HepG2 (cell line): Measurements from ENCODE around the gene NDC80. TPM values are rescaled to one million over a fixed set of nuclear protein-coding genes. Genes with fewer than 3 reads are reported as not detected.

Source experiments
- FOXJ3 ChIP-seq: sonication (generic); formaldehyde crosslinking; IDR thresholded peaks from 2 replicates; pipeline ENCODE4 v1.4.0; 2020; ENCODE audit warnings: missing genetic modification reagents, mild to moderate bottlenecking, borderline replicate concordance
- HOXD1 ChIP-seq: sonication (generic); formaldehyde crosslinking; IDR thresholded peaks from 2 replicates; pipeline ENCODE4 v1.5.0; 2020; ENCODE audit warnings: missing genetic modification reagents
- IKZF1 ChIP-seq: fragments of 450-650 bp; IDR thresholded peaks from 2 replicates; pipeline ENCODE4 v1.7.1; 2016
- ISL2 ChIP-seq: sonication (generic); formaldehyde crosslinking; IDR thresholded peaks from 2 replicates; pipeline ENCODE4 v1.5.0; 2020; ENCODE audit warnings: missing genetic modification reagents
- NCOA2 ChIP-seq: sonication (generic); formaldehyde crosslinking; IDR thresholded peaks from 2 replicates; pipeline ENCODE4 v1.8.0; 2022; ENCODE audit warnings: inconsistent platforms
- NFATC3 ChIP-seq: sonication (generic); formaldehyde crosslinking; IDR thresholded peaks from 2 replicates; pipeline ENCODE4 v1.5.1; 2020; ENCODE audit warnings: mild to moderate bottlenecking, missing genetic modification reagents
- NFE2L2 ChIP-seq: fragments of 150-350 bp; IDR thresholded peaks from 2 replicates; pipeline ENCODE4 v1.6.1; 2014; ENCODE audit warnings: low read length
- POLR2AphosphoS5 ChIP-seq: IDR thresholded peaks from 2 replicates; pipeline ENCODE4 v1.6.1; 2012; ENCODE audit warnings: low read depth, low read length
- RARG ChIP-seq: sonication (generic); formaldehyde crosslinking; IDR thresholded peaks from 2 replicates; pipeline ENCODE4 v1.4.0; 2020; ENCODE audit warnings: low read depth, mild to moderate bottlenecking, missing genetic modification reagents
- SALL2 ChIP-seq: sonication (generic); formaldehyde crosslinking; IDR thresholded peaks from 2 replicates; pipeline ENCODE4 v1.8.1; 2023; ENCODE audit warnings: mild to moderate bottlenecking, missing genetic modification reagents, inconsistent platforms
- SRF ChIP-seq: IDR thresholded peaks from 2 replicates; pipeline ENCODE4 v1.6.1; 2011; ENCODE audit warnings: mild to moderate bottlenecking, low read depth, low read length, moderate library complexity
- SRSF4 ChIP-seq: fragments of 200-400 bp; formaldehyde crosslinking; IDR thresholded peaks from one replicate; pipeline ENCODE4 v1.6.1; 2018; ENCODE audit warnings: mild to moderate bottlenecking, low read depth, low read length, moderate library complexity; ENCODE audit not compliant: poor library complexity, severe bottlenecking
- STAG1 ChIP-seq: sonication (generic); formaldehyde crosslinking; IDR thresholded peaks from 2 replicates; pipeline ENCODE4 v1.4.0; 2020; ENCODE audit warnings: missing genetic modification reagents
- STAT5B ChIP-seq: sonication (generic); formaldehyde crosslinking; IDR thresholded peaks from 2 replicates; pipeline ENCODE4 v1.4.0; 2020; ENCODE audit warnings: missing genetic modification reagents
- TARDBP ChIP-seq: sonication (generic); formaldehyde crosslinking; IDR thresholded peaks from 2 replicates; pipeline ENCODE4 v1.8.0; 2022; ENCODE audit warnings: mild to moderate bottlenecking, missing genetic modification reagents
- ZNF781 ChIP-seq: sonication (generic); formaldehyde crosslinking; IDR thresholded peaks from 2 replicates; pipeline ENCODE4 v1.5.1; 2020; ENCODE audit warnings: borderline replicate concordance, mild to moderate bottlenecking, missing genetic modification reagents; ENCODE audit errors: not compliant biosample characterization
- ZNF790 ChIP-seq: sonication (generic); formaldehyde crosslinking; IDR thresholded peaks from 2 replicates; pipeline ENCODE4 v1.8.0; 2022; ENCODE audit warnings: missing genetic modification reagents, mild to moderate bottlenecking, borderline replicate concordance
- ZSCAN22 ChIP-seq: sonication (generic); formaldehyde crosslinking; IDR thresholded peaks from 2 replicates; pipeline ENCODE4 v1.4.0; 2020; ENCODE audit warnings: mild to moderate bottlenecking, missing genetic modification reagents
- polyA plus RNA-seq, 8 experiments: library from polyadenylated mRNA; depleted of rRNA in 3 of 8; stranded (reverse) in 7 of 8; unstranded in 1 of 8; fragments of >200 nt; fragmentation: Illumina TruSeq in 4 of 8; extraction: Trizol in 4 of 8; gene quantifications; 2 replicates each; pipeline versions ENCODE4 v1.2.1 to v1.2.3, GENCODE V29; 2011 to 2016; ENCODE audit warnings: low read depth in 4 of 8, missing spikeins in 1 of 8, mixed read lengths in 1 of 8; ENCODE audit not compliant: insufficient read depth in 1 of 8
- total RNA-seq, 5 experiments: library from RNA; depleted of rRNA; stranded (reverse); fragments of >200 nt; fragmentation: Illumina TruSeq; extraction: Trizol; gene quantifications; 2 replicates each; pipeline ENCODE4 v1.2.3, GENCODE V29; 2016; ENCODE audit warnings: low read depth in 1 of 5
- TF ChIP-seq, protein P1 (sequence below): sonication (generic); formaldehyde crosslinking; IDR thresholded peaks from 2 replicates; pipeline ENCODE4 v1.8.1; 2023; ENCODE audit warnings: mild to moderate bottlenecking, moderate library complexity, missing genetic modification reagents
- TF ChIP-seq, protein P2 (sequence below): sonication (generic); formaldehyde crosslinking; IDR thresholded peaks from 2 replicates; pipeline ENCODE4 v1.4.0; 2020; ENCODE audit warnings: missing genetic modification reagents, mild to moderate bottlenecking, borderline replicate concordance
- TF ChIP-seq, protein P3 (sequence below): sonication (generic); formaldehyde crosslinking; IDR thresholded peaks from 2 replicates; pipeline ENCODE4 v1.4.0; 2020; ENCODE audit warnings: mild to moderate bottlenecking, low read depth, missing genetic modification reagents
- TF ChIP-seq, protein P4 (sequence below): sonication (generic); formaldehyde crosslinking; IDR thresholded peaks from 2 replicates; pipeline ENCODE4 v1.4.0; 2020; ENCODE audit warnings: missing genetic modification reagents
- TF ChIP-seq, protein P5 (sequence below): sonication (generic); formaldehyde crosslinking; IDR thresholded peaks from 2 replicates; pipeline ENCODE4 v1.4.0; 2020; ENCODE audit warnings: missing genetic modification reagents; ENCODE audit errors: not compliant biosample characterization
- TF ChIP-seq, protein P6 (sequence below): sonication (generic); formaldehyde crosslinking; IDR thresholded peaks from 2 replicates; pipeline ENCODE4 v1.5.0; 2020; ENCODE audit warnings: missing genetic modification reagents

Gene NDC80
- total and polyA plus RNA-seq, 2 of the 13 experiments (the other 11 are each of a cell fraction or from before 2014, with no cell fraction given): 9.6 to 33.0 TPM

DNA sequence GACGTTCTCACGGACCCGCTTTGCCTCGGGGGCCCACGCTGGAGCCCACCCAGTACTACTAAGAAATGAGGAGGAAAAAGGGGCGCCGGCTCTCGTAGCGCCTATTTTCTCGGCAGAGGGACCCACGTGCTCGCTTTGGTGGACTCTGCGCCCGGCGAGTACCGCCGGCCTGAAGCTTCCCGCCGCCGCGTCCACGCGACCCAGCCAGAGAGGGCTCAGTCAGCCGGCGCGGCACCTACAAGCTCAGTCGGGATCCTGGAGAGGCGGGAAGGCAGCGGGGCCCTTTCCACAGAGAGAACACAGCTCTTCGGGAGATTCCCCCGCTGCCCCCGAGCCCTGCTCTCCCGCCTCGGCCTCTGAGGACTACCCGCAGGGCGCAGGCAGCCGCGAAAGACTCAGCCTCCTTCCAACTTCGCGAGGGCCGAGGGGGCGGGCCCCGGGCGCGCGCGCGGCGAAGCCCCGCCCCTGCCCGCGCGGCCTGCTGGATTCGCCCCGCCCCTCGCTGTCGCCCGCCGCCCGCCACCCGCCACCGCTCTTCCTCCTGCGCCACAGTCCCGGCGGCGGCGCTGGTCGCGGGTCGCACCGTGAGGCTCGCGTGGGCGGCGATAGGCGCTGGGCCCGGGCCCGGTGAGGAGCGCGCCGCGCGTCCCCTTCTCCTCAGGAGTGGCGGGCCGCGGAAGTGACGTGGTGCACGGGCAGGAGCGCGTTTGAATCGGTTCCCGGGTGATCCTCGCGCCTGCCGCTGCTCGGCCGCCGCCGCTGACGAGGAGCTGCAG lies 84.0 kb downstream of the NDC80 start, which contains the start of gene SMCHD1 (continued):
- TF ChIP-seq NCOA2 (peak; percentile 34), ISL2 (CRISPR knock-in tag) (no peak), SRSF4 (no peak), ZNF781 (CRISPR knock-in tag) (peak; percentile 47), STAG1 (CRISPR knock-in tag) (no peak), NFATC3 (no peak), HOXD1 (no peak), IKZF1 (no peak), ZSCAN22 (CRISPR knock-in tag) (no peak), TARDBP (CRISPR knock-in tag) (no peak; the same call in 1 of the 2 replicates), SRF (no peak), SALL2 (CRISPR knock-in tag) (peak; percentile 86; the same call in 1 of the 2 replicates), FOXJ3 (CRISPR knock-in tag) (peak; percentile 29; the same call in 1 of the 2 replicates), ZNF790 (CRISPR knock-in tag) (peak; percentile 90; the same call in 1 of the 2 replicates), NFE2L2 (no peak), POLR2AphosphoS5 (peak; percentile 82), STAT5B (CRISPR knock-in tag) (no peak), RARG (CRISPR knock-in tag) (no peak)
- TF ChIP-seq, protein P1, sequence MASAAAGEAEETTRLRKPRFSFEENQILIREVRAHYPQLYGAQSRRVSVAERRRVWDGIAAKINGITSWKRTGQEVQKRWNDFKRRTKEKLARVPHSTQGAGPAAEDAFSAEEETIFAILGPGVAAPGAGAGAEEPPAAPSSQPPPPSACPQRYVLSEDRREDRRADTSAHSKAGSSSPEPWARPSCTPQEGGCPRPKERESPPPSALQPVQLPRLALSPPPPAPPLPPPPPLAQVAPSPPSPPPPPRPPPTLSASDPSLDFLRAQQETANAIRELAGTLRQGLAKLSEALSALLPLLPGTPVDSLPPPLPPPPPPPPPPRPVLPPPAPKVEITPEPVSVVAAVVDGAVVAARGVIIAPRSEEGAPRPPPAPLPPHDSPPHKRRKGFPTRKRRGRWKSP (CRISPR knock-in tag): peak; percentile 72; the same call in 1 of the 2 replicates
- TF ChIP-seq, protein P2, sequence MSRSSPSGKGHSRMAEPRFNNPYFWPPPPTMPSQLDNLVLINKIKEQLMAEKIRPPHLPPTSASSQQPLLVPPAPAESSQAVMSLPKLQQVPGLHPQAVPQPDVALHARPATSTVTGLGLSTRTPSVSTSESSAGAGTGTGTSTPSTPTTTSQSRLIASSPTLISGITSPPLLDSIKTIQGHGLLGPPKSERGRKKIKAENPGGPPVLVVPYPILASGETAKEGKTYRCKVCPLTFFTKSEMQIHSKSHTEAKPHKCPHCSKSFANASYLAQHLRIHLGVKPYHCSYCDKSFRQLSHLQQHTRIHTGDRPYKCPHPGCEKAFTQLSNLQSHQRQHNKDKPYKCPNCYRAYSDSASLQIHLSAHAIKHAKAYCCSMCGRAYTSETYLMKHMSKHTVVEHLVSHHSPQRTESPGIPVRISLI (CRISPR knock-in tag): no peak
- TF ChIP-seq, protein P3, sequence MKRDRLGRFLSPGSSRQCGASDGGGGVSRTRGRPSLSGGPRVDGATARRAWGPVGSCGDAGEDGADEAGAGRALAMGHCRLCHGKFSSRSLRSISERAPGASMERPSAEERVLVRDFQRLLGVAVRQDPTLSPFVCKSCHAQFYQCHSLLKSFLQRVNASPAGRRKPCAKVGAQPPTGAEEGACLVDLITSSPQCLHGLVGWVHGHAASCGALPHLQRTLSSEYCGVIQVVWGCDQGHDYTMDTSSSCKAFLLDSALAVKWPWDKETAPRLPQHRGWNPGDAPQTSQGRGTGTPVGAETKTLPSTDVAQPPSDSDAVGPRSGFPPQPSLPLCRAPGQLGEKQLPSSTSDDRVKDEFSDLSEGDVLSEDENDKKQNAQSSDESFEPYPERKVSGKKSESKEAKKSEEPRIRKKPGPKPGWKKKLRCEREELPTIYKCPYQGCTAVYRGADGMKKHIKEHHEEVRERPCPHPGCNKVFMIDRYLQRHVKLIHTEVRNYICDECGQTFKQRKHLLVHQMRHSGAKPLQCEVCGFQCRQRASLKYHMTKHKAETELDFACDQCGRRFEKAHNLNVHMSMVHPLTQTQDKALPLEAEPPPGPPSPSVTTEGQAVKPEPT: peak; percentile 18; the same call in 1 of the 2 replicates
- TF ChIP-seq, protein P4, sequence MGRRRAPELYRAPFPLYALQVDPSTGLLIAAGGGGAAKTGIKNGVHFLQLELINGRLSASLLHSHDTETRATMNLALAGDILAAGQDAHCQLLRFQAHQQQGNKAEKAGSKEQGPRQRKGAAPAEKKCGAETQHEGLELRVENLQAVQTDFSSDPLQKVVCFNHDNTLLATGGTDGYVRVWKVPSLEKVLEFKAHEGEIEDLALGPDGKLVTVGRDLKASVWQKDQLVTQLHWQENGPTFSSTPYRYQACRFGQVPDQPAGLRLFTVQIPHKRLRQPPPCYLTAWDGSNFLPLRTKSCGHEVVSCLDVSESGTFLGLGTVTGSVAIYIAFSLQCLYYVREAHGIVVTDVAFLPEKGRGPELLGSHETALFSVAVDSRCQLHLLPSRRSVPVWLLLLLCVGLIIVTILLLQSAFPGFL (CRISPR knock-in tag): no peak; the same call in 1 of the 2 replicates
- TF ChIP-seq, protein P5, sequence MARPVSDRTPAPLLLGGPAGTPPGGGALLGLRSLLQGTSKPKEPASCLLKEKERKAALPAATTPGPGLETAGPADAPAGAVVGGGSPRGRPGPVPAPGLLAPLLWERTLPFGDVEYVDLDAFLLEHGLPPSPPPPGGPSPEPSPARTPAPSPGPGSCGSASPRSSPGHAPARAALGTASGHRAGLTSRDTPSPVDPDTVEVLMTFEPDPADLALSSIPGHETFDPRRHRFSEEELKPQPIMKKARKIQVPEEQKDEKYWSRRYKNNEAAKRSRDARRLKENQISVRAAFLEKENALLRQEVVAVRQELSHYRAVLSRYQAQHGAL (CRISPR knock-in tag): peak; percentile 25
- TF ChIP-seq, protein P6, sequence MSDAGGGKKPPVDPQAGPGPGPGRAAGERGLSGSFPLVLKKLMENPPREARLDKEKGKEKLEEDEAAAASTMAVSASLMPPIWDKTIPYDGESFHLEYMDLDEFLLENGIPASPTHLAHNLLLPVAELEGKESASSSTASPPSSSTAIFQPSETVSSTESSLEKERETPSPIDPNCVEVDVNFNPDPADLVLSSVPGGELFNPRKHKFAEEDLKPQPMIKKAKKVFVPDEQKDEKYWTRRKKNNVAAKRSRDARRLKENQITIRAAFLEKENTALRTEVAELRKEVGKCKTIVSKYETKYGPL (CRISPR knock-in tag): peak; percentile 49; the same call in 1 of the 2 replicates
